ENCODE data around the gene C4orf50. TPM values are rescaled to one million over a fixed set of nuclear protein-coding genes. Genes with fewer than 3 reads are reported as not detected.

The C4orf50 gene
- total RNA-seq (2014; rRNA removed; shearing (Covaris generic)) (not detected in 2 replicates), polyA plus RNA-seq (2016; fragmentation: Nextera tagmentation; extraction: Ambion mirVana) (not detected in 2 replicates)

DNA sequence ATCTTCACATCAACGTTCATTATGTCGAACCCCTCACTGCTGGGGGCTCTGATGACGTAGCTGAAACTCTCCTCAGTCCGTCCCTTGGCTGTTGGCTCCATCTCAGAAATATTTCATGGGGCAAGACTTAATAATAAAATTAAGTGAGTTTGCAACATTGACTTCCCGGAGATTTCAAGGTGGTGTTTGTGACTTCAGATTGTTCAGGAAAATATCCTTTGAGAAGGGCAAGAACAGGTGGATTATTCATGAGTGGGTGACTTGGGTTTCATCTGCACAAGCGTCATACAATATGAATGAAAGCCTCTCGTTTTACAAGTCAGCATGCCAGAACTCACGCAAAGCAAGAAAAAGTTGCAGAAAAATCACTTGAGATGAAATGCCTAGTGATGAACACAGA, at the start of gene C4orf50:
Gene C4orf50, minus strand, starts transcription at position 101 of the 400 bp plus-strand sequence.
- H3K36me3 ChIP-seq (ENCODE audit: low read depth): no peaks in the 10 kb centered on the region
- no peaks in the 10 kb centered on the region for H3K9me3 ChIP-seq (ENCODE audit: low read depth)
- no peaks in the 10 kb centered on the region for H3K9me2 ChIP-seq (ENCODE audit: insufficient read depth)
- H3K9ac ChIP-seq: no peak within 1 kb of the TSS
- no peak within 1 kb of the TSS for H2AFZ ChIP-seq
- in situ Hi-C loops (cut with MboI): no loop called here
- H3F3A ChIP-seq (ENCODE audit: insufficient read depth): no peaks in the 10 kb centered on the region
- H4K20me1 ChIP-seq (ENCODE audit: insufficient read depth): no peaks in the 10 kb centered on the region
- no peak for DNase-seq
- H3K27me3 ChIP-seq (replicated peaks; ENCODE audit: insufficient read depth): no peaks in the 10 kb centered on the region; the same call in 1 of the 2 replicates
- no peak within 1 kb of the TSS for H3K4me3 ChIP-seq
- no peak for TF ChIP-seq EZH2phosphoT487 (IDR thresholded peaks at IDR 0.05; ENCODE audit: insufficient read depth, low read depth)
- no peak for TF ChIP-seq EZH2 (IDR thresholded peaks at IDR 0.05; ENCODE audit: insufficient read depth, poor library complexity, severe bottlenecking)
- no peak within 1 kb of the TSS for H3K4me2 ChIP-seq (ENCODE audit: unreplicated experiment)
- WGBS, 2 experiments (ENCODE audit: low coverage in 1 of 2, low lambda C conversion rate in 2 of 2, missing lambda C conversion rate in 2 of 2): 34 to 35% methylated on average over 8 of the region's 8 CpGs
- H3K79me2 ChIP-seq (ENCODE audit: insufficient read depth): no peaks in the 10 kb centered on the region
- no peaks in the 10 kb centered on the region for H3K4me1 ChIP-seq (ENCODE audit: insufficient read depth)
- H3K27ac ChIP-seq: no peak within 1 kb of the TSS

DNA sequence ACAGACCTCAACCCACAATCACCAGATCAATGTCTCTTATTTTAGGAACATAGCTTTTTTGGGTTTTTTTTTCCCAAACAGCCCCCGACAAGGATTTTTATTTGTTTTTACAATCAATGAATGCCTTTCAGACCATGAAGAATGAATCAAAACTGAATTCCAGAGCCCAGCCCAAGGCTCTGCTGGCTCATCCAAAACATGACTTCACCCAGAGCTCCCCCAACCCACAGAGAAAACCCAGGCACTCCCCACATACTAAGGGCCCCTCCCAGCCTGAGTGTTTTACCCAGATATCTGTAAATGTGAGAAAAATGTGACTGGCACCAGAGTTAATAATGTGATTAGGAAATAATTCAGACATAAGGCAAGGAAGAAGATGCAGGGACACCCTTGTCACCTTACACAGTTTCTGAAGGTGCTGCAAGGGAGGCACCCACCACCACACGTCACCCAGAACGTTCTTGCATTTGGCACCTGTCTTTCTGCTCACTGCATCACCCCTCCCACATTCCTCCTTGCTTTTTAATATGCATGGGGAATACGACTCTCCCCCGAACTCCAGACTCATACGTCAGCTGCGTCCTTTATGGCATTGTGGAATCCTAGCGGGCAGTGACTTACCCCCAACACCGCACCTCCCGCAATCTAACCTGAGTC, 47.8 kb upstream of the C4orf50 start:
- H3K4me3 ChIP-seq: no peak overlapping the region
- H3K9ac ChIP-seq: no peak overlapping the region
- no peaks in the 10 kb centered on the region for H3K36me3 ChIP-seq (ENCODE audit: low read depth)
- no peaks in the 10 kb centered on the region for H3K9me3 ChIP-seq (ENCODE audit: low read depth)
- no peaks in the 10 kb centered on the region for H3K79me2 ChIP-seq (ENCODE audit: insufficient read depth)
- H3F3A ChIP-seq (ENCODE audit: insufficient read depth): no peaks in the 10 kb centered on the region
- no peak overlapping the region for H2AFZ ChIP-seq
- DNase-seq: no peak
- H3K4me2 ChIP-seq (ENCODE audit: unreplicated experiment): no peak overlapping the region
- TF ChIP-seq EZH2phosphoT487 (IDR thresholded peaks at IDR 0.05; ENCODE audit: insufficient read depth, low read depth): no peak
- TF ChIP-seq EZH2 (IDR thresholded peaks at IDR 0.05; ENCODE audit: insufficient read depth, poor library complexity, severe bottlenecking): no peak
- H3K9me2 ChIP-seq (ENCODE audit: insufficient read depth): no peaks in the 10 kb centered on the region
- WGBS, 2 experiments (ENCODE audit: low coverage in 1 of 2, low lambda C conversion rate in 2 of 2, missing lambda C conversion rate in 2 of 2): 36 to 48% methylated on average over 10 of the region's 10 CpGs
- H3K27ac ChIP-seq: no peak overlapping the region
- H3K4me1 ChIP-seq (ENCODE audit: insufficient read depth): no peaks in the 10 kb centered on the region
- H4K20me1 ChIP-seq (ENCODE audit: insufficient read depth): no peaks in the 10 kb centered on the region
- no peaks in the 10 kb centered on the region for H3K27me3 ChIP-seq (replicated peaks; ENCODE audit: insufficient read depth)
- in situ Hi-C loops (cut with MboI): no loop called here

DNA sequence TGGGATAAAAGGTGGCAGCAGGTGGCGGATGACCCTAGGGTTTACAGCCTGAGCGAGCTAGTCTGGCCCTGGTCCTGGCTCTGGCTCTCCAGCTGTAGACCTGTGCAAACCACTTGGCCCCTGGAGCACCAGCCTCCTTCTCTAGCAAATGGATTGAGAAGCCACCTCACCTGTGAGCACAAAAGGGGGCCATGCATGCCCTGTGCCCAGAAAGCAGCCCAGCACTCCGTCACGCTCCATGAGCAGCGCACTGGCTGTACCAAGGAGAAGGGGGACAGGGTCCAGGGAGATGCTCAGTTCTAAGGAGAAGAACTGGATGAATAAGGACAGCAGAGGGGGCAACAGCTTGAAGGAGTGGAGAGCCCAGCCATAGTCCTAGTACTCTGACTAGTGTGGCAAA, 46.9 kb upstream of the C4orf50 start:
- TF ChIP-seq EZH2 (IDR thresholded peaks at IDR 0.05; ENCODE audit: insufficient read depth, poor library complexity, severe bottlenecking): no peak
- TF ChIP-seq EZH2phosphoT487 (IDR thresholded peaks at IDR 0.05; ENCODE audit: insufficient read depth, low read depth): no peak
- no peaks in the 10 kb centered on the region for H3K36me3 ChIP-seq (ENCODE audit: low read depth)
- no peak for DNase-seq
- H2AFZ ChIP-seq: no peak overlapping the region
- no peaks in the 10 kb centered on the region for H3K9me3 ChIP-seq (ENCODE audit: low read depth)
- no peak overlapping the region for H3K4me3 ChIP-seq
- H3K9ac ChIP-seq: no peak overlapping the region
- H3K4me1 ChIP-seq (ENCODE audit: insufficient read depth): no peaks in the 10 kb centered on the region
- no peaks in the 10 kb centered on the region for H4K20me1 ChIP-seq (ENCODE audit: insufficient read depth)
- no peaks in the 10 kb centered on the region for H3F3A ChIP-seq (ENCODE audit: insufficient read depth)
- no peak overlapping the region for H3K4me2 ChIP-seq (ENCODE audit: unreplicated experiment)
- no peaks in the 10 kb centered on the region for H3K79me2 ChIP-seq (ENCODE audit: insufficient read depth)
- no peaks in the 10 kb centered on the region for H3K27me3 ChIP-seq (replicated peaks; ENCODE audit: insufficient read depth)
- no peaks in the 10 kb centered on the region for H3K9me2 ChIP-seq (ENCODE audit: insufficient read depth)
- in situ Hi-C loops (cut with MboI): no loop called here
- 60 to 62% methylated on average over 5 of the region's 5 CpGs for WGBS, 2 experiments (ENCODE audit: low coverage in 1 of 2, low lambda C conversion rate in 2 of 2, missing lambda C conversion rate in 2 of 2)
- H3K27ac ChIP-seq: no peak overlapping the region

DNA sequence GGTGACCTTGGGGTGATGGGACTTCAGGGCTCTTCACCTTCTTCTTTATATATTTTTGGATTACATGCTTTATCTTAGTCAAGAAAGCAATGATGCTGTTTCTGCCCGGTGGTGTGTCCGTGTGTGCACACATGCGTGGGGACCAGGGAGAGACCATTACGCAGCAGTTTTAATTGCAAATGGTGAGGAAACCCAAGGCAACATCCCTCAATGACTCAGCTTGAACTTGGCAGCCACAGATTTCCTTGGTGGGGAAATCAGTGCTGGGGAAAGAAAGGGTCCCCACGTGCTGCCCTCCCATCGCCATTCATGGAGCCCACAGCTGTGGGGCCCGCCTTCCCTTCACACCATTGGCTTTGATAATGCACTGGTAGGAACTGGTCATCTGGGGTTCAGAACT, 46.2 kb upstream of the C4orf50 start:
- Histone ChIP-seq H3K4me3 (no peak overlapping the region), H3K4me2 (ENCODE audit: unreplicated experiment) (no peak overlapping the region), H2AFZ (no peak overlapping the region), H4K20me1 (ENCODE audit: insufficient read depth) (no peaks in the 10 kb centered on the region), H3K4me1 (ENCODE audit: insufficient read depth) (no peaks in the 10 kb centered on the region), H3K36me3 (ENCODE audit: low read depth) (no peaks in the 10 kb centered on the region), H3K79me2 (ENCODE audit: insufficient read depth) (no peaks in the 10 kb centered on the region), H3K9me2 (ENCODE audit: insufficient read depth) (no peaks in the 10 kb centered on the region), H3K27ac (no peak overlapping the region), H3F3A (ENCODE audit: insufficient read depth) (no peaks in the 10 kb centered on the region), H3K9ac (no peak overlapping the region), H3K27me3 (replicated peaks; ENCODE audit: insufficient read depth) (no peaks in the 10 kb centered on the region), H3K9me3 (ENCODE audit: low read depth) (no peaks in the 10 kb centered on the region)
- 36 to 55% methylated on average over 7 of the region's 7 CpGs for WGBS, 2 experiments (ENCODE audit: low coverage in 1 of 2, low lambda C conversion rate in 2 of 2, missing lambda C conversion rate in 2 of 2)
- no peak for DNase-seq
- in situ Hi-C loops (cut with MboI): no loop called here
- TF ChIP-seq EZH2phosphoT487 (IDR thresholded peaks at IDR 0.05; ENCODE audit: insufficient read depth, low read depth) (no peak), EZH2 (IDR thresholded peaks at IDR 0.05; ENCODE audit: insufficient read depth, poor library complexity, severe bottlenecking) (no peak)

All from GM23248 (cell line).